Measurements from ENCODE around the gene MAP3K19.

The MAP3K19 gene

GRCh38 chr2:134924912-134925311, 122.3 kb downstream of the MAP3K19 start:
- TF ChIP-seq, protein P1, sequence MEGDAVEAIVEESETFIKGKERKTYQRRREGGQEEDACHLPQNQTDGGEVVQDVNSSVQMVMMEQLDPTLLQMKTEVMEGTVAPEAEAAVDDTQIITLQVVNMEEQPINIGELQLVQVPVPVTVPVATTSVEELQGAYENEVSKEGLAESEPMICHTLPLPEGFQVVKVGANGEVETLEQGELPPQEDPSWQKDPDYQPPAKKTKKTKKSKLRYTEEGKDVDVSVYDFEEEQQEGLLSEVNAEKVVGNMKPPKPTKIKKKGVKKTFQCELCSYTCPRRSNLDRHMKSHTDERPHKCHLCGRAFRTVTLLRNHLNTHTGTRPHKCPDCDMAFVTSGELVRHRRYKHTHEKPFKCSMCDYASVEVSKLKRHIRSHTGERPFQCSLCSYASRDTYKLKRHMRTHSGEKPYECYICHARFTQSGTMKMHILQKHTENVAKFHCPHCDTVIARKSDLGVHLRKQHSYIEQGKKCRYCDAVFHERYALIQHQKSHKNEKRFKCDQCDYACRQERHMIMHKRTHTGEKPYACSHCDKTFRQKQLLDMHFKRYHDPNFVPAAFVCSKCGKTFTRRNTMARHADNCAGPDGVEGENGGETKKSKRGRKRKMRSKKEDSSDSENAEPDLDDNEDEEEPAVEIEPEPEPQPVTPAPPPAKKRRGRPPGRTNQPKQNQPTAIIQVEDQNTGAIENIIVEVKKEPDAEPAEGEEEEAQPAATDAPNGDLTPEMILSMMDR (IDR thresholded peaks at IDR 0.05; ENCODE audit: extremely low read depth, missing control alignments): no peak
- no peak for DNase-seq (ENCODE audit: low spot score)

- DNase-seq (ENCODE audit: low spot score): peak; percentile 17
- TF ChIP-seq, protein P1 (IDR thresholded peaks at IDR 0.05; ENCODE audit: extremely low read depth, missing control alignments): no peak
Observed at GRCh38 chr2:134919341-134920210, 127.7 kb downstream of the MAP3K19 start.

- TF ChIP-seq, protein P1 (IDR thresholded peaks at IDR 0.05; ENCODE audit: extremely low read depth, missing control alignments): no peak
- DNase-seq (ENCODE audit: low spot score): peak; percentile 97
Observed at GRCh38 chr2:134918526-134919340, 128.5 kb downstream of the MAP3K19 start, which contains the start of gene CCNT2. CCNT2 (plus strand) TSS chr2:134918822; CDS start chr2:134918855, 33 bp downstream.

GRCh38 chr2:134917888-134918525, 129.2 kb downstream of the MAP3K19 start:
- TF ChIP-seq, protein P1 (IDR thresholded peaks at IDR 0.05; ENCODE audit: extremely low read depth, missing control alignments): no peak
- DNase-seq (ENCODE audit: low spot score): no peak

- TF ChIP-seq, protein P1 (IDR thresholded peaks at IDR 0.05; ENCODE audit: extremely low read depth, missing control alignments): no peak
- DNase-seq (ENCODE audit: low spot score): no peak
Observed at GRCh38 chr2:134917360-134917865, 129.8 kb downstream of the MAP3K19 start.
